NCI-H345 treated with DMSO at 0.1 percent for 48 hours (cell line): Measurements from ENCODE around the gene IL16.
"Not testable (repeated sequence)": the region's sequence is repeated elsewhere in the genome, so short reads cannot be mapped to it uniquely, and the experiment has no call there.

Experiments used
- DNase-seq: peaks from one replicate; lab custom pipeline; 2025; ENCODE audit not compliant: unreplicated experiment; lab: John Stamatoyannopoulos, UW

IL16 gene

GRCh38 chr15:81331600-81331999 is 134.9 kb downstream of the IL16 start:
- DNase-seq: no peak

GRCh38 chr15:81332326-81332725 is 135.6 kb downstream of the IL16 start:
- no peak for DNase-seq

GRCh38 chr15:81333363-81333762 is 136.7 kb downstream of the IL16 start:
- DNase-seq: no peak

GRCh38 chr15:81334768-81335435 is 138.2 kb downstream of the IL16 start:
- DNase-seq: peak; percentile 71

GRCh38 chr15:81335631-81336030 is 139.0 kb downstream of the IL16 start:
- no peak for DNase-seq

GRCh38 chr15:81336568-81336967 is 139.9 kb downstream of the IL16 start:
- no peak for DNase-seq

GRCh38 chr15:81337241-81337640 is 140.6 kb downstream of the IL16 start:
- DNase-seq: no peak

GRCh38 chr15:81337713-81338157 is 141.1 kb downstream of the IL16 start:
- no peak for DNase-seq

GRCh38 chr15:81338170-81339007 is 141.7 kb downstream of the IL16 start:
- no peak for DNase-seq

- DNase-seq: no peak
These were observed 142.6 kb downstream of the IL16 start for GRCh38 chr15:81339321-81339720.

- no peak for DNase-seq
These were observed 143.2 kb downstream of the IL16 start for GRCh38 chr15:81339851-81340250.

GRCh38 chr15:81341351-81341750 is 144.7 kb downstream of the IL16 start:
- DNase-seq: no peak

- DNase-seq: no peak
These were observed 146.7 kb downstream of the IL16 start for GRCh38 chr15:81343371-81343770.

- DNase-seq: no peak
These were observed 149.9 kb downstream of the IL16 start for GRCh38 chr15:81346611-81347010.

GRCh38 chr15:81347910-81348309 is 151.2 kb downstream of the IL16 start:
- no peak for DNase-seq

GRCh38 chr15:81348691-81349090 is 152.0 kb downstream of the IL16 start:
- not testable (repeated sequence) for DNase-seq

- DNase-seq: no peak
These were observed 152.6 kb downstream of the IL16 start for GRCh38 chr15:81349271-81349670.

- DNase-seq: no peak
These were observed 155.0 kb downstream of the IL16 start for GRCh38 chr15:81351651-81352050.

GRCh38 chr15:81356252-81356651 is 159.6 kb downstream of the IL16 start:
- no peak for DNase-seq

- DNase-seq: no peak
These were observed 160.6 kb downstream of the IL16 start for GRCh38 chr15:81357180-81357686.

- no peak for DNase-seq
These were observed 161.6 kb downstream of the IL16 start for GRCh38 chr15:81358248-81358647.

GRCh38 chr15:81360491-81360890 is 163.8 kb downstream of the IL16 start:
- no peak for DNase-seq
